GM21447 (cell line): ENCODE data around the gene CERS2.

Experiments
- ATAC-seq: cut with Tn5 transposase; IDR thresholded peaks from one replicate; pipeline ENCODE4 v1.9.1; 2021; ENCODE audit not compliant: unreplicated experiment

CERS2 gene

GRCh38 chr1:150974580-150975478 is at the start of gene CERS2:
Gene CERS2, minus strand, starts transcription at chr1:150974835. Its CDS starts 5,745 bp downstream, at chr1:150969090.
- peak; percentile 50 for ATAC-seq

GRCh38 chr1:151013518-151013917 is 38.9 kb upstream of the CERS2 start:
- no peak for ATAC-seq

GRCh38 chr1:151012684-151013471 is 38.2 kb upstream of the CERS2 start:
- ATAC-seq = no peak

- no peak for ATAC-seq
Observed at GRCh38 chr1:151011154-151011850, 36.7 kb upstream of the CERS2 start.

- no peak for ATAC-seq
Observed at GRCh38 chr1:151010346-151010726, 35.7 kb upstream of the CERS2 start.

- ATAC-seq = no peak
Observed at GRCh38 chr1:151009674-151010345, 35.2 kb upstream of the CERS2 start.

- no peak for ATAC-seq
Observed at GRCh38 chr1:151009206-151009587, 34.6 kb upstream of the CERS2 start.

- ATAC-seq = peak; percentile 69
Observed at GRCh38 chr1:151008244-151009205, 33.9 kb upstream of the CERS2 start, which contains the start of gene PRUNE1. Gene PRUNE1, plus strand, starts transcription at chr1:151008449. Its CDS starts 184 bp downstream, at chr1:151008633.

GRCh38 chr1:151007853-151008243 is 33.2 kb upstream of the CERS2 start:
- no peak for ATAC-seq

GRCh38 chr1:151006327-151007052 is 31.9 kb upstream of the CERS2 start, which contains the start of gene MINDY1:
Gene MINDY1, minus strand, starts transcription at chr1:151006902. Its CDS starts 4,285 bp downstream, at chr1:151002617.
- ATAC-seq = no peak

- ATAC-seq = no peak
Observed at GRCh38 chr1:151005729-151006319, 31.2 kb upstream of the CERS2 start.

GRCh38 chr1:151003180-151003579 is 28.5 kb upstream of the CERS2 start:
- ATAC-seq = no peak

GRCh38 chr1:151002611-151003010 is 28.0 kb upstream of the CERS2 start:
- no peak for ATAC-seq

GRCh38 chr1:151002051-151002450 is 27.4 kb upstream of the CERS2 start:
- no peak for ATAC-seq

- no peak for ATAC-seq
Observed at GRCh38 chr1:151001602-151002001, 27.0 kb upstream of the CERS2 start.

- ATAC-seq = no peak
Observed at GRCh38 chr1:151000408-151000807, 25.8 kb upstream of the CERS2 start.

GRCh38 chr1:150999926-151000325 is 25.3 kb upstream of the CERS2 start:
- no peak for ATAC-seq

- no peak for ATAC-seq
Observed at GRCh38 chr1:150999051-150999674, 24.5 kb upstream of the CERS2 start.
